HCEC 1CT (cell line): ENCODE data around the gene DERL3.

Source experiments
- DNase-seq: peaks from one replicate; pipeline ENCODE4 v3.0.0-alpha.2; 2017

DERL3 gene

DNA sequence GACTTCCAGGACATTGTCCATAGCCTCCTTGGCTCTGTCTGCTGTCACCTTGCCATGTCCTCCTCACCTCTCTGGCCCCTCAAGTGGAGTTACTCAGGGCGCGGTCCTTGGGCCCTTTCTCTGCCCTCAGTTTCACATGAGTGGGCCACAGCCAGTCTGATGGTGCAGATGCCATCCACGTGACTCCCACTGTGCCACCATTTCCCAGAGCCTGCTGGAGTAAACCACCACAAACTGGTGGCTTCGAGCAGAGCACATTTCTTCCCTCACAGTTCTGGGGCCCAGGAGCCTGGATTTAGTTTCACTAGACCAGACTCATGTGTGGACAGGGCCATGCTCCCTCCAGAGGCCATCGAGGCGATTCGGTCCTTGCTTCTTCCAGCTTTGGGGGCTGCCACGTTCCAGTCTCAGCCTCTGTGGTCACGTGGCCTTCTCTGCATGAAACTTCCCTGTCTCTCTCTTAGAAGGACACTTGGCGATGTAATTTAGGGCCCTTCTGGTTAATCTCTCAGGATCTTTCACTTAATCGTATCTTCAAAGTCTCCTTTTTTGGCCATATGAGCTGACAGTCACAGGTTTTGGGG lies 37.5 kb downstream of the DERL3 start:
- no peak for DNase-seq

DNA sequence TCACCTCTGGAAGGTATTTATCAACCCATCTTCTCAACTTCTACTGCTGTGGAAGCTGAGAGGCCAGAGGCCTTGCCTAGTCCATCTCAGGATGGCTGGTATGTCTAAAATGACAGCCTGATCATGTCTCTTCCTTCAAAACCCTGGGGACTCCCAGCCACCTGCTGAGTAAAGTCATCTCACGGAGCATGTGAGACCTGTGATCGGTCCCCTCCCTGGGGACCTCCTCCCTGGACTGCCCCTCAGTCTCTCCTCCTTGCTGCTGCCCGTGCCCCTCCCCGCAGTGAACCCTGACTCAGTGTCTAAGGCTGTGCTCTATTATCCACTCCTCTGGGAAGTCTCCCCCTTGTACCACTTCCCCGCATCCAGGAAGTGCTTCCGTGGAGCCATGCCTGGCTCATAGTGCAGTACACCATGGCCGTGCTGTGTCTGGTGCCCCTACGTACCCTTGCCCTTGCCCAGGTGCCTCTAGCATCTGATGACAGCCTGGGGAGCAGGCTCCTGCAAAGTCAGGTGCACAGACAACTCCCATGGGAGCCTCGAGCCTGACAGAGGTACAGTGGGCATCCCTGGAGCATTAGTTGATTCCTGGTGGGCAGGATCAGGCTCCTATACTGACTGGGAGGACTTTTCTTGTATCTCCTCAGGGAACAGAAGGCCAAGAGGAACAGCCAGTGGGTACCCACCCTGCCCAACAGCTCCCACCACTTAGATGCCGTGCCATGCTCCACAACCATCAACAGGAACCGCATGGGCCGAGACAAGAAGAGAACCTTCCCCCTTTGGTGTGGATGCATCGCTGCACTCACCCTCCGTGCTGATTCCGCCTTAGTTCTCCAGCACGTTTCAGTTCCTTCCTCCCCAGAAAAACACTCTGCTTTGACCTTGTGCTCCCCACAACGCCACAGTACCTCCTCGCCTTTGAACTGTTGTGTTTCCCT lies 38.2 kb downstream of the DERL3 start:
- no peak for DNase-seq

DNA sequence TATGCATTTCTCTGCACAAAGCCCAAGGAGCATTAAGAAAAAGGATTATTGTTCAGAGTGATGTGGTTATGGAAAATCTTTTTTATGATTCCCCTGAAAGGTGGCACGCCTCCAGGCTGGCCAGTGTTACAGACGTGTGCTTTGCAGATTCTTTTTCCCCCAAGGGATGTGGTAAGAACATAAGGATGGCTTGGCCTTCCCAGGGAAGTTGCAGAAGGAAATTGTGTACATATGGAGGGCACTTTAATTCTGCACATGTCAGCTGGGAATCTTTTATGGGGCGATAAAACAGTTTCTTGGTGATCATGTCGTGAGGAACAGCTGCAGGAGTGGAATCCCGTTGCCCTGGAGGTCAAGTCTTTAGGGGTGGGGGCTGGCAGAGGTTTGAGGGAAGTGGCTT lies 42.3 kb downstream of the DERL3 start:
- DNase-seq: no peak

DNA sequence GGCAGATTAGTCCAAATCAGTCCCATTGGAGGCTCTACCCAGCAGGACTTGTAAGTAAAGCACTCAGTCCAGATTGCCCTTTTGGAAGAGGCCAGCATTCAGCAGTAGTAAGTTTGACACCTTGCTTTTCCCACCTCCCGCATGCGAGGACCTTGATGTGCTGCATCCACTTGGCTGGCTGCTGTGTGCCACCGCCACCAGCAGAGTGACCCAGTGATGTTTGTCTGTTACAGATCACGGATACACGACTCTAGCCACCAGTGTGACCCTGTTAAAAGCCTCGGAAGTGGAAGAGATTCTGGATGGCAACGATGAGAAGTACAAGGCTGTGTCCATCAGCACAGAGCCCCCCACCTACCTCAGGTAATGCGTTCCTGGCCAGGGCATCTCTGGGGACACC lies 45.5 kb downstream of the DERL3 start:
- DNase-seq: no peak

DNA sequence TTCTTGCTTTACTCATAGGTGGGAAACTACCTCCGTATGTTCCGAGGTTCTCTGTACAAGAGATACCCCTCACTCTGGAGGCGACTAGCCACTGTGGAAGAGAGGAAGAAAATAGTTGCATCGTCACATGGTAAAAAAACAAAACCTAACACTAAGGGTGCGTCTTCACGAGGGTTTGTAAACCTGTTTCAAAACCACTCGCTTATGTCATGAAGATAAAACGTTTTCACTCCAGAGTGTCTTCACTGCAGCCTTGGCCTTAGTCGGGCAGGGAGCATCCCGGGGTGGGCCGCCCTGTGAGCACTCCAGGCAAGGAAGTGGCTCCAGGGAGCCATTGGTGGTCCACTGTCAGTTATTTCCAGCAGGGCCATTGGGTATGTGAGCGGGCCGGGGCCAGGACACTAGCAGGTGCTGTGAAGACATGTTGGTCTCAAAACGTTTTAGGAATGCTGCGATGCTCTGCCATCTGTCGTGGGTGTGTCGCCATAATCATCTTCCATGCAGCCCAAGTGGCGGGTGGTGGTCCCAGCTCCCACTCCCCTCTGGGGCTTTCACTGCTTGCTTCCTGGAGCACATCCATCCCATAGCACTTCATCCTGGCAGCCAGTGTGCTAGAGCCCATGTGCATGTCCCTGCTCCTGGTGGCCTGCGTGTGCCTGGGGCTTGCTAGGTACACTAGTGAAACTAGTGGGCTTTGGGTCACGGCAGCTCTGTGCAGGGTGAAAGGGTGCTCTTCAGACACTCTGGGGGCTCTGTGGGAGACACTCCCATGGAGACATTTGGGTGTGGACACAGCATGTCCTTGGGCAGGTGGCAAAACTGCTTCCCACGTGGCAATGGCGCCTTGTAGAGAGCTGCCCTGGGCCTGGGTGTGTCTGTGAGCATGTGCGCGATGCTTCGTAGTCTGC lies 46.8 kb downstream of the DERL3 start:
- DNase-seq: no peak

DNA sequence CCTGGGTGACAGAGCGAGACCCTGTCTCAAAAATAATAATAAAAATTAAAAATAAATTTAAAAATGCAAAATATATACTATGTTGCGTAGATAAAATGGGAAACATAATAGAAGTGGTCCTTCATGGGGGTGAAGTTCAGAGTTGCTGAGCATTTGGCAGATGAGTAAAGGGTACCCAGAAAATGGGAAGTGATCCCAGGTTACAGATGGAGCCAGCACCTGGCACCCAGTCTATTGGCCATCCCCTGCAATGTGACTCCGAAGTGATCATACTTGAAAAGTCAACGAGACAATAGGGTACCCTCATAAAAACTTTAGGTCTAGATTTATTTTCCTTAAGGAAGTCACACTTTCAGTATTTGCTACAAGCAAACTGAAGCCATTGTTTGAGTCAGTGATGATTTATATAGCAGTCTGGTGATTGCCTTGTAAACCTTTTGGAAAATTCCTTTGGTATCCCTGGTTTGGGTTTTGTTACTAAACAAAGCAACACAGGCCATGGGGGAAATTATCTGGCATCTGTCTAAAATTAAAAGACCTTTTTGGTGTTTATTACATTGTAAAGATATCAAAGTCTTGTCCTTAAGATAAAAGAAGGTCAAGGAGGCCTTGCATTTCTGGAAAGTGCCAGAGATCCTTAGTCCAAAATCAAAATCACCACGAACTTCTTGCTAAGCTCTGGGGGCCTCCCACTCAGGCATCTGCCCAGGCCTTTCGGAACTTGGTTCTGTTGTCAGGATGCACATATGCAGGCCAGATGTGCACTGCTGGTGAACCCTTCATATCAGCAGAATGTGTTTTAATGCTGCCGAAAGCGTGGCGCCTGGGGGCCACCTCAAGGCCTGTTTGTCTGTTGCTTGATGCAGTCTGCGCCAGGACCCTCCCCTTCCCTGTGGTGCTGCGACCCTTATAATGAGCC lies 47.7 kb downstream of the DERL3 start:
- peak; percentile 24 for DNase-seq

DNA sequence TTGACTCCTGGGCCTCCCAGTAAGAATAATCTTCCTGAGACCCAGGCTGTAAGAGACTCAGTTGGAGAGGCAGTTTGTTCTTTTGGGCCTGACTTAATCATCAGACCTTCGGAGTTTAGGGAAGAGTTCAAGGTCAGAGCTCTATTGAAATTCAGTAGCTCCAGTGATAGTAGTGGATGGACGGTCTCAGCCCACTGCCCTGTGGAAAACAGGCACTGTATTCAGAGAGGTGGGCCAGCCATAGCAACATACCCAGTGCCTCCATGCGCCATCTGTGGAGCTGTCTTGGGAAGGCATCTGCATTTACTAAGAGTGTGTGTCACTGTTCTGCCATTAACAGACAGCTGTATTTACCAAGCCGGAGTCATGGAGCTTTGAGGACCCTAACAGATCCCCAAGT lies 49.2 kb downstream of the DERL3 start:
- no peak for DNase-seq

DNA sequence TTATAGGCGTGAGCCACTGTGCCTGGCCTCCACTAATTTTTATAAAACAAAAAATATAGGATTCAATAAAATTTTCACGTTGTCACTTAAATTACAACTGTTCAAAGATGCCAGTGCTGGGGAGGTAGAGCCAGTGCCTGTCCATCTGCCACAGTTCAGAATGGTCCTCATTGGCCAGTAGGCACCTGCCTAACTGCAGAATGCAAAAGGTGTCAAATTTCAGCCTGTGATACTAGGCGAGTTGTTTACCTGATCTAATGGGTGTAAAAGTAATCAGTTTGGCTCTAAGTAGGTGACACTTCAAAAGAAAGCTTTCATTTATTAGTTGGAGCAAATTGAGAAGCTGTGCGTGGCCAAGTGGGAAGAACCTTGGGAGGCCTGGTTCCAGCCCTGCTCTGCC lies 49.7 kb downstream of the DERL3 start:
- DNase-seq: no peak

DNA sequence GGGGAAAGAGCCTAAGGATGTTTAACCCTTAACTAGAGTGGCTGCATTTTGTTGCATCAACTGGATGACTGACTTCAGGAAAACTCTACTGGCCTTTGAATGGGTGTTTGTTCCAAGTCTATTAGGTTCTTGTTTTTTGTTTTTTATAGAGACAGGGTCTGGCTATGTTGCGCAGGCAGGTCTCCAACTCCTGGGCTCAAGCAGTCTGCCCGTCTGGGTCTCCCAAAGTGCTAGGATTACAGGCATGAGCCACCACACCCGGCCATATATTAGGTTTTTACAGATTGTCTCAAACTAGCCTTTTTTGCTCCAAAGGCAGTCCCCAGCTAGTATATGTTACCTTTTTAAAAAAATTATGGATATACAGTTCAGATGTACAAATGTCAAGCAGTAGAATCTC lies 50.9 kb downstream of the DERL3 start:
- DNase-seq: no peak

DNA sequence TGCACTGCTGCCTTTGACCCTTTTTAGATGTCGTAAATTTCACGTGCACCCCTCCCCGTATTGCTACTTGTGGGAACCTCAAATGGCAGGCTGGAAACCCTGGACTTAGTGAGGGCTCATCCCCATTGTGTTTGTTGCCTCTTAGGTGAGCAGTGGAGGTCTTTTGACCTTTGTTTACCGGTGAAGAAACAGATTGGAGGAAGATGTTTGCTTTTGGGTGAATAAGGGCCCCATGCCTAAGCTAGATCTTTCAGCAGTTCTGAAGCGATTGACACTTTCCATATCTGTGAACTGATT lies 51.3 kb downstream of the DERL3 start:
- DNase-seq: no peak

DNA sequence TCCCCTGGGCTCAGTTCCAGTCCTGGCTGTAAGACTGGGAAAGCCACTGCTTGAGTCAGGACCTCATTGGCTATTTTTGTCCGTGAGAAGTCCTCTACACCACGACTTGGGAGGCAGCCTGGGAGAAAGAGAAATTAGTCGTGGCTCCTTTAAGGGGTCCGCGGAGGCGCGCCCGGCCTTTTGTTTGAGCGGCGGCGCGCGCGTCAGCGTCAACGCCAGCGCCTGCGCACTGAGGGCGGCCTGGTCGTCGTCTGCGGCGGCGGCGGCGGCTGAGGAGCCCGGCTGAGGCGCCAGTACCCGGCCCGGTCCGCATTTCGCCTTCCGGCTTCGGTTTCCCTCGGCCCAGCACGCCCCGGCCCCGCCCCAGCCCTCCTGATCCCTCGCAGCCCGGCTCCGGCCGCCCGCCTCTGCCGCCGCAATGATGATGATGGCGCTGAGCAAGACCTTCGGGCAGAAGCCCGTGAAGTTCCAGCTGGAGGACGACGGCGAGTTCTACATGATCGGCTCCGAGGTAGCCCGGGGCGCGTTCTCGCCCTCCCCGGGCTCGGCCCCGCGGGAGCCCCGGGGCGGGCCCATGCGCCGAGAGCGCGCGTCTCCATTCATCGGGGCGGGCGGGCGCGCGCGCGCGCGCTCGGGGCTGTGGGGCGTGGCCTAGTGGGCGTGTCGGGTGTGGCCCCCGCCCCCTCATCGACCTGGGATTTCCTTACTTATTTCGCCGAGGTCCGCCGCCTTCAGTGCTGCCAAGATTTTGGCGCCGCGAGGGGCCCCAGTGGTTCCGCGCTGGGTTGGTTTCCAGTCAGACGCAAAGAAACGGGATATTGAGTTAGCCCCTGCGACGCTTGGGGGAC lies 51.8 kb downstream of the DERL3 start, which contains the start of gene SMARCB1:
Gene SMARCB1 (plus strand): TSS at position 215 of the 848 bp plus-strand sequence. CDS start 204 bp downstream, at position 419.
- peak; percentile 90 for DNase-seq

DNA sequence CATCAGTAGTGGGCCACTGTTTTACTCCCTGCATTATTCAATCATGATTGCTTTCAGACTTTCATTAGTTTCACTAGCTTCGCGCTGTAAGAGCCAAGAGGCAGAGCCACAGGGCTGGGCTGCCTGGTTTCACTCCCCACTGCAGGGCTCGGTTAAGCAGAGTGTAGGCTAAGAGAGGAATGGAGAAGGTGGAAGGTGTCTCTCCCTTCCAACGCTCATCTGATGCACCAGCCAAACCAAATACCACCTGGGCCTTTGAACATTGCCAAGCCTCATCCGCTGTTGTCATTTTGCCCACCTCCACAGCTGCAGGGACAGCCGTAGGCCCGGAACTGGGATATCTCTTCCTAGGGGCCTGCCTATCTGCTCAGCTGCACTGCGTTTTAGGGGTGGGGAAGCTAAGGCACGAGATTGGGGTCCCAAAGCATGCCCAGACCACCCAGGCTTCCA lies 52.5 kb downstream of the DERL3 start:
- no peak for DNase-seq
